Activated T-helper 1 cell treated with anti-CD3 and anti-CD28 coated beads, Interleukin-2, amount 50 U/mL, for 16 hours (primary cell): ENCODE measurements around the gene GMDS.

Experiments
- DNase-seq, 2 donors: peaks; one replicate each; pipeline ENCODE4 v3.0.0-alpha.2; 2020; ENCODE audit warnings: low read depth in 1 of 2, low spot score in 1 of 2

GMDS gene

DNA sequence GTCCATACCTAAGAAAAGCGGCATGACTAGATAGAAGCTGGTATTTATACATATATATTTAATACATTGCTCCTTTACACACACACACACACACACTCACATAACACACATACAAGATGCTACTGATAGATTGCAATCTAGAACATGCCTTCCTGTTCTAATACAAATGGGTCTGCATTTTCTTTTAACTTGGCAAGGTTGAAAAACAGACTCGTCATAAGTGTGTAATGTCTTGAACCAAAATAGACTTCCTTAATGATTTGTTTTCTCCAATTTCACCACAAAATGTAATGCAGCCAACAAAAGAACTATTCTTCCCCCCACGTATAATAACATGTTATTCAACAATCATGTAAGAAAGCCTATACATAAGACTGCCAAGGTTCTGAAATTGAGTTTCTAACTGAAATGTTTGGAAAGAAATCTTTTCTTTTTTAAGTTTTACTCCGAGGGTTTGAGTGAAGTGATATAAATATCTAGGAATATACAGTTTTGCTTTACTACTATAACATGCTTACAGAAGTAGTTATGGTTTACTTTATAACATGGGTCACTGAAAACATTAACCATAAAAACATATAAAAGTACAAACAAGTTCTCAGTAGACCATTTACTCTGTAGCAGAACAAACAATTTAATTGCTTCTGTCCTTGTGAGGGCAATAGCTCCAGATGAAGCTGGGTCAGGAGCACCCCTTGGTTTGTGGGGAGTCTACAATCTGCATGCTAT lies 428.2 kb downstream of the GMDS start:
- no peak for DNase-seq

DNA sequence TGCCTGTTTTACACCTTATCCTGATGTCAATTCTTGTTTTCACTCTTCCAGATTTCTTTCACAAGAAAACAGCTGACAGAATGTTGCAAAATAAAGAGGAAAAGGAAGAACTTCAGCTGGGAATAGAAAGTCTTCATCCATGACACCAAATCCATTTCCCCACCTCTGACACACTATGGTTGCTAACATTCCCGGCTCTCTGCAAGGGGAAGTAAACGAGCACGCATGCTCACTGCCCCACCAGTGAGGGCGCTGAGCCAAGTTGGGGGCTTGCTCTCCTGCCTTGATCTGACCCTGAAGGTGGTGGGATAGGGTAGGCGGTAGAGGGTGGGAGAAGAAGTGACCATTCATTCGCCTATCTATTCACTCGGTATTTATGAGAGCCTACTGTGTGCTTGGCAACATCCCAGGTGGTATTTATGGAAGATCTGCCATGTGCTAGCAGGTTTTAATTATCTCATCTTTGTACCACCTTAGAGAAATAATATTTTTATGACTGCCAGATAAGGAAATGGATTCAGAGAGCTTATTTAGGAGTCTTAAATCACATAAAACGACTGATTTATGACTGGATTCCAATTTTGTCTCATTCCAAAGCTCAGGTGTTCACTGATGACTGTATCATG lies 429.5 kb downstream of the GMDS start:
- DNase-seq = no peak

GRCh38 chr6:1814279-1814678 lies 431.1 kb downstream of the GMDS start:
- no peak for DNase-seq

DNA sequence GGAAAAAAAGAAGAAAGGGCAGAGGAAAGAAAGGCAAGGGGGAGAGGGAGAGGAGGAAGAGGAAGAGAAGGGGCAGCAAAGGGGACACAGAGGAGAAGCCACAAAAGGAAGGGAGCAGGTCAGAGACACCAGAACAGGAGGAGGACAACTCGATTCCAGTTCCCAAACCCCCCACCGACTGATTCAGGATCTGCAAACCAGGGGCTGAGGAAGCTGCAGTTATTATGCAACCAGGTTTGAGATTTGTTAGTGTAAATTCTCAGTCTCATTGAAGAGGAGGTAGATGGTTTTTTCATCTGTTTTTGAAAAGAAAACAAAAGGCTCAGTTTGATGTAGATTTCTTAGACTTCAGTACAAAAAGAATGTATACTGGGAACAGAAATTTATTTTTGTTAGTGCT lies 432.9 kb downstream of the GMDS start:
- DNase-seq = no peak

DNA sequence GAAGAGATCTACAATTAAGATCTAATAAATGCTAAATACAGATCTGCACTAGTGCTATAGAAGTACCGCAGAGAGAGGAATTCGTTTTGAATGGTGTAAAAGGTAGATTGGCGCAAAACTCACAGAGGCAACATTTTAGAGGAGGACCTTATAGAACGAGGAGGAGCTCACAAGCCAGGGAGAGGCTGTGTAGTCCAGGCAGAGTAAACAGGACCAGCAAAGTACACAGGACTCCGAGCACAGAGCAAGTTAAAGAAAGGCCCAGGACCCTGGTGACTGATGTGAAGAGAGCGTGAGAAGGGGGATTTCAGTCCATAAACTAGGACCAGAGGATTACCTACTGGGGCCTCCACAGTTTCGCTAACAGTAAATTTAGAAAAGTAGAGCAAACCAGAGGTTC lies 433.4 kb downstream of the GMDS start:
- no peak for DNase-seq

DNA sequence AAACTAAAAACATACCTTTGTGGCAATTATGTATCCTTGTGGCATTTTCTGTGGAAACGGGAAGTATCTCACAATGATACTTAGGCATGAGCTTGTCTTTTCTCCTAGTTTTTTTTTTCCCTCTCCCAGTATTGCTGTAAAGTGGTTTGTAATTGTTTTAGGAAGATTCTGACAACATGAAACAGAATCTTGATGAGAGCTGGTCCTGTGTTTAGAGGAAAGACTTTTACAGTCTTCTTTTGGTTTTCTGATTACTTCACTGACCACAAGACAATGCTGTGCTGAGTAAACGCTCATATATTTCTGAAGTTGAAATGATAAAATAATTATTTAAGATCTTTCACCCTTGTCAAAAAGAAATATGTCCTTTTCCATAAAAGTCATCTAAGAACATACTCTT lies 434.5 kb downstream of the GMDS start:
- no peak for DNase-seq

- no peak for DNase-seq
Measured at GRCh38 chr6:1809291-1809988, 436.0 kb downstream of the GMDS start.

DNA sequence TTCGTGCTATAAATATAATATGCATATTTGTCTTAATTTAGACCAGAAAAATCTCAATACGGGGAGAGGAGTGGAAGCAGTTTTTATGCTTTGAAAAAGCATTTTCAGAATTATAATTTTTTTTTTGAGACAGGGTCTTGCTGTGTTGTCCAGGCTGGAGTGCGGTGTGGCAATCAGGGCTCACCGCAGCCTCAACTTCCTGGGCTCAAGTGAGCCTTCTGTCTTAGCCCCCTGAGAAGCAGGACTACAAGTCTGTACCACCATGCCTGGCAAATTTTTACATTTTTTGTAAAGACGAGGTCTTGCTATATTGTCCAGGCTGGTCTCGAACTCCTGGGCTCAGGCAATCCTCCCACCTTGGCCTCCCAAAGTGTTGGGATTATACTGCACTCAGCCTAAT lies 438.5 kb downstream of the GMDS start:
- DNase-seq = no peak

DNA sequence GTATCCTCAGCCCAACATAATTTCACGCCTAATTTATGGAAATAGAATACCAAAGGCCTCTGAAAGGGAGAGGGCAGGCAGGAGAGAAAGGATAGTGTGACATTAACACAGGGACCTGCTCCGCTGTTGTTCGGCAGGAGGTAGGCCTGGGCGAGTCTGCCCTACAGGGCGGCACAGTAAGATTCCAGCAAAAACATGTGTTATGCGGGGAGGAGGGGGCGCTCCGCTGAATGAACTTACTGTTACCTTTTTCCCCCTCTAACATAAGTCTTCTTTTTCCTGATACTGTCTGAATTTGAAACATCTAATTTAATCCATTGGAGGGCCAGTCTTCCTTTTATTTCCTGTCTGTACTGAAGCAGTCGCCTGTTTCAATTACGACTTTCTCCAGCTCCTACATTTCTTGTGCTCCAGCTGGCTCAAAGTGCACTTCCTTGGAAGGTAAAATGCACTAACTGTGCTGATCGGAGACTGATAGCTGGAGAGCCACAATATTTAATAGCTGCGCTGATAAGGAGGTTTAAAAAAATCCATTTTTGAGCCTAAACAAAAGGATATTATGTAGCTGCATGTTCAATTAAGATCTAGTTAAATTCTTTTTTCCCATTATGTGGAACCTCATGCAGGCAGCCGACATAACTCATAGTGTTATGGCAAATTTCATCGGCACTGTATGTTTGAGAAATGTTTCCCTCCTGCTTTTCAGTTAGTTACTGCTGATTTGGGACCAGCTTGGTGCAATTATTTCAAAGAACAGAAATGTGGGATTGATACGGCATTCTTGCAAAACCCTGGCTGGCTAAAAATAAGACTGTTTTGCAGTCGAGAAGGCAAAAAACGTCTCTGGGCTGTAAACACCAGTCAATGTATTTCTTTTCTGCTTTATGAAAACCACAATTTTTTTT lies 442.7 kb downstream of the GMDS start:
- DNase-seq = no peak

DNA sequence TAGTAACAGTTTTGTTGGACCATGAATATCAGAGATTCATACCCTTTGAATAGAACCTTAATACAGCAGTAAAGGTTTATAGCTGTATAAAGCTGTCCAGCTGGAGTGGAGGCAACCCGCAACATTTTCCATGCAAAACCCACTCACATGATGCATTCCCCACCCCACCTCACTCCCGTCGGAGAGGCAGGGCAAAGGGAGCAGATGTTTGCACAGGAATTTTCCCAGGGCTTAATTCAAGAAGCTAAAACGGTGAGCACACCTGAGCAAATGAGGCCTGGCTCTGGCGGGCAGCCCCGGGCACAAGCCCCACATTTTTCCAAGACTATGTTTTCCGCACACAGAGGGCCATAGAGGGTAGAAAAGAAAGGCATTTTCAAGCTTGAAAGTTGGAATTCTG lies 444.0 kb downstream of the GMDS start:
- DNase-seq = no peak

GRCh38 chr6:1800845-1801244 lies 444.6 kb downstream of the GMDS start:
- DNase-seq = no peak

GRCh38 chr6:1798965-1799325 lies 446.5 kb downstream of the GMDS start:
- no peak for DNase-seq

- no peak for DNase-seq
Measured at GRCh38 chr6:1798303-1798964, 447.0 kb downstream of the GMDS start.

GRCh38 chr6:1797801-1798200 lies 447.6 kb downstream of the GMDS start:
- DNase-seq = no peak

DNA sequence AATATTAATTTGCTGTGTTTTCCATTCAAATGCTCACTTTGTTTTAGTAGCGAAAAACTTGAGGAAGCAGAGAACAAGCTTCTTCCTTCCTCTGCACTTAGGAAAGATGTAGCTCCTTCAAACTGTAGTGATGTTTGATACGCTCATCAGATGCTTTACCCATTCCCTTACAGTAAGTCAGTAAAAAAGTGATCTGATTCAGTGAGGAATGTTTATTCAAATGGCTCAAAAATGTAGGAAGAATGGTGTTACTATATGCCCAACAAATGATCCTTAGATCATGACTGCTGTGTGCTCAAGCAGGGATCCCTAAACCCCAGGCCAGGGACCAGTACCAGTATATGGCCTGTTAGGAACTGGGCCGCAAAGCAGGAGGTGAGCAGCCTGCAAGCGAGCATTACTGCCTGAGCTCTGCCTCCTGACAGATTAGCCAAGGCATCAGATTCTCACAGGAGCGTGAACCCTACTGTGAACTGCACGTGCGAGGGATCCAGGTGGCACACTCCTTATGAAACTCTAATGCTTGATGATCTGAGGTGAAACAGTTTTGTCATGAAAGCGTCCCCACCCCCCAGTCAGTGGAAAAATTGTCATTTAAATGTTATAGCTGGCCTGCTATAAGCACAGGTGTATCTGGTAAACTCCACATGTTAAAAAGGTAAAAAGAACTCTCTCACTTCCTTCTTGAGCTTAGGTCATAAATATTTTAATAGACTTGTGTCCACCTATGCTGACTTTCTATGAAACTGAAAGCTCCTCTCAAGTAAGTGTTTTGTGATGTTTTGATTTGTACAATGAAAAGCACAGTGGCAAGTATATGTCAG lies 448.5 kb downstream of the GMDS start:
- no peak for DNase-seq

DNA sequence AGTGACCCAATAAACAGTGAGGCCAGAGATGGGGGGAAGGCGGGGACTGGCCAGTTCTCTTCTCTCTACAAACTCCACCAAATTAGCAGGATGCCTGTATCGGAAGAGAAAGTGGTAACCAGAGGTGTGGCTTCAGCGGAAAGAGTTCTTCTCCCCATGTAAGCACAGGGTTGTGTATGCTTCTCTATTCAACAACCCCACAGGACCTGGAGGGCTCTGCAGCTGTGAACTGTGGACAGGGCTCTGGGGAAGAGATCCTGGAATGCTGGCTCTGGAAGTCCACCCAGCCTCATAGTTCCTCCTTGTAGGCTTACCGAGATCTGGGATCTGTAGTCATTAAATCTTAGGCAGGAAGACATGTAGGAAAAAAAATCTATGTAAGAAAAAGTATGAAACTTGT lies 449.5 kb downstream of the GMDS start:
- no peak for DNase-seq

- no peak for DNase-seq
Measured at GRCh38 chr6:1792989-1793388, 452.4 kb downstream of the GMDS start.

DNA sequence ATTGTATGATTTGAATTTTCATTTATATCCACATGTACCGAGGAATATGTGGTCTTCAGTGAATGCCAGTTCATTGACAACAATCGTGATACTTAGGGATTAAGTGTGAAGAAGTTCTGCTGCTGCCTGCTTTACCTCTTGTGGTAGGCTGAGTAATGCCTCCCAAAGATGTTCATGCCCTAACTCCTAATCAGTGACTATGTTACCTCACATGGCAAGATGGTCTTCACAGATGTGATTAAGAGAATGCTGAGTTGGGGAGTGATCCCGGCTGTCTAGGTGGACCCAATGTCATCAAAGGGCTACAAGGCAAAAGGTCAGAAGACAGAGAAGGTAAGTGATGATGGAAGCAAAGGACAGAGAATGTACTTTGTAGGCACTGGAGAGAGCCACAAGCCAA lies 454.7 kb downstream of the GMDS start:
- DNase-seq = no peak

GRCh38 chr6:1789092-1789491 lies 456.3 kb downstream of the GMDS start:
- DNase-seq = no peak

- no peak for DNase-seq
Measured at GRCh38 chr6:1787894-1788293, 457.5 kb downstream of the GMDS start.
